Bronchial epithelial cell (primary cell): ENCODE results near the gene ZNF311. TPM values are rescaled to one million over a fixed set of nuclear protein-coding genes. Genes with fewer than 3 reads are reported as not detected.
"Not testable (repeated sequence)": the region's sequence is repeated elsewhere in the genome, so short reads cannot be mapped to it uniquely, and the experiment has no call there.

Source experiments
- DNase-seq: peaks from one replicate; pipeline ENCODE4 v3.0.0-alpha.2; 2010; ENCODE audit warnings: low read depth
- FAIRE-seq: peaks from 2 replicates; lab custom pipeline; 2011; peaks lifted over from hg19 to GRCh38; lab: Jason Lieb, UNC
- H3K27me3 ChIP-seq: 2 replicates; pipeline ENCODE4 v1.5.1; 2011; ENCODE audit warnings: low read length; ENCODE audit not compliant: control insufficient read depth, insufficient read depth
- H3K36me3 ChIP-seq: 2 replicates; pipeline ENCODE4 v1.5.1; 2011; ENCODE audit warnings: low read length; ENCODE audit not compliant: control insufficient read depth, insufficient read depth
- H3K4me3 ChIP-seq: 2 replicates; pipeline ENCODE4 v1.5.1; 2011; ENCODE audit warnings: mild to moderate bottlenecking, low read depth, low read length, control low read depth
- CTCF ChIP-seq: IDR thresholded peaks from 2 replicates; pipeline ENCODE4 v1.5.1; 2011; ENCODE audit warnings: mild to moderate bottlenecking, moderate library complexity, low read length, control low read depth, inconsistent platforms; ENCODE audit not compliant: insufficient read depth, severe bottlenecking
- total RNA-seq: library from RNA; depleted of rRNA; stranded (reverse); fragments of >200 nt; gene quantifications from 2 replicates; pipeline ENCODE4 v1.2.1, GENCODE V29; 2014

ZNF311 gene
- total RNA-seq, 1 donor from 2014 or later: 3.9 TPM

GRCh38 chr6:28978959-28979561 is 26.1 kb downstream of the ZNF311 start:
- TF ChIP-seq CTCF: no peak
- Histone ChIP-seq H3K27me3 (no peaks in the 10 kb centered on the region), H3K4me3 (no peak overlapping the region), H3K36me3 (no peaks in the 10 kb centered on the region)
- FAIRE-seq: no peak
- DNase-seq: no peak

GRCh38 chr6:28978133-28978491 is 27.0 kb downstream of the ZNF311 start:
- Histone ChIP-seq H3K36me3 (no peaks in the 10 kb centered on the region), H3K27me3 (no peaks in the 10 kb centered on the region), H3K4me3 (no peak overlapping the region)
- no peak for TF ChIP-seq CTCF
- DNase-seq: no peak
- FAIRE-seq: no peak

- no peak overlapping the region for H3K4me3 ChIP-seq
- FAIRE-seq: no peak
- peak; percentile 68 for DNase-seq
These were observed 27.6 kb downstream of the ZNF311 start for GRCh38 chr6:28977341-28978132.

GRCh38 chr6:28976677-28977076 is 28.4 kb downstream of the ZNF311 start:
- DNase-seq (no peak), FAIRE-seq (no peak)
- no peaks in the 10 kb centered on the region for H3K27me3 ChIP-seq
- no peak overlapping the region for H3K4me3 ChIP-seq
- no peaks in the 10 kb centered on the region for H3K36me3 ChIP-seq
- no peak for TF ChIP-seq CTCF

More at GRCh38 chr6:28977341-28978132, 27.6 kb downstream of the ZNF311 start:
- no peak for TF ChIP-seq CTCF
- H3K36me3 ChIP-seq: no peaks in the 10 kb centered on the region
- H3K27me3 ChIP-seq: no peaks in the 10 kb centered on the region

- no peak for TF ChIP-seq CTCF
- H3K4me3 ChIP-seq: no peak overlapping the region
- no peak for DNase-seq
- H3K27me3 ChIP-seq: no peaks in the 10 kb centered on the region
- no peak for FAIRE-seq
- H3K36me3 ChIP-seq: no peaks in the 10 kb centered on the region
These were observed 30.6 kb downstream of the ZNF311 start for GRCh38 chr6:28974505-28974904.

- not testable (repeated sequence) for DNase-seq, H3K4me3 ChIP-seq, FAIRE-seq, H3K27me3 ChIP-seq, H3K36me3 ChIP-seq
These were observed 35.1 kb downstream of the ZNF311 start for GRCh38 chr6:28970056-28970455.
